ENCODE results near the gene LUM.

LUM gene

GRCh38 chr12:91059211-91059610 is 52.1 kb downstream of the LUM start:
- no peak for TF ChIP-seq JUND (IDR thresholded peaks at IDR 0.05; ENCODE audit: low read depth)
- in situ Hi-C loops (cut with HindIII; ENCODE audit: low pct_unique_long_range_greater_than_20kb, low sequenced_read_pairs) = no loop called here
- no peak for DNase-seq (ENCODE audit: low read depth in 1 of 2, low spot score in 1 of 2)

DNA sequence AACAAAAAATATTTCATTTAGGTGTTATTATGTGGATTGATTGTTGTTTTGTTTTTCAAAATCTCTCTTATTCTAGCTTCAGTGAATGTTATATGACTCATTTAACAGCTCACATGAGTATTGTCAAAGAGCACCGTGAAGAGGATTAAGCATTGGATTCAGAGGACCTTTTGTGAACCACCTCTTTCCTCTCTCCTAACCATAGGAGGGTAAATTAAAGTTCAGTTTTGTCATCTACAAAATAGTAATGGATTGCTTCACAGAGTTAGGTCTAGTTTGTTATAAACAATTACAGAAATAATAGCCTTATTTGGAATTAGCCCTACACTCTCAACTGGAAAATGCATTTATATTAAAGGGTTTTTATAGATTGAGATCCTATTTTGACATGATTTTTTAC is 52.5 kb downstream of the LUM start:
- no peak for TF ChIP-seq JUND (IDR thresholded peaks at IDR 0.05; ENCODE audit: low read depth)
- DNase-seq (ENCODE audit: low read depth in 1 of 2, low spot score in 1 of 2) = no peak

GRCh38 chr12:91057368-91058165 is 53.7 kb downstream of the LUM start, which contains the start of gene KERA:
Gene KERA (minus strand): TSS chr12:91058024. CDS start chr12:91056281, 1,743 bp downstream.
- DNase-seq (ENCODE audit: low read depth in 1 of 2, low spot score in 1 of 2) = no peak
- in situ Hi-C loops (cut with HindIII; ENCODE audit: low pct_unique_long_range_greater_than_20kb, low sequenced_read_pairs) = no loop called here
- no peak for TF ChIP-seq JUND (IDR thresholded peaks at IDR 0.05; ENCODE audit: low read depth)

More for the DNA sequence above, 52.5 kb downstream of the LUM start:
- in situ Hi-C loops (cut with HindIII; ENCODE audit: low pct_unique_long_range_greater_than_20kb, low sequenced_read_pairs) = no loop called here

DNA sequence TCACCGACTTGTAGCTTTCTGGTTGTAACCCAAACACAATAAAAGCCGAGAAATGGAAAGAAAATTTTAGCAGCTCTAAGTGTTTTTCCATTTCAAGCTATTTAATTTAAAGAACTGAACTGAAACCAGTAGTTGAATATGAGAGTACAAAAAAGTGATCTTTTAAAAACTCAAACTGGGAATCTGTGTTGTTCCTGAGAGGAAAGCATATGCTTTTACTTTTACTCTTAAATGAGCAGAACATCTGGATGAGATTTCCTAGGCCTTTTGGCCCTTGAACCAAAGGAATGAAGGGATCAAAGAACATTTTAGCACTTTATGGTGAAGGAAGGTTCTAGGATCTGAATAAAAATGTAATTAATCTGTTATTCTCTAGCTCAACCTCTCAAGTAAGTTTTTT is 54.8 kb downstream of the LUM start:
- in situ Hi-C loops (cut with HindIII; ENCODE audit: low pct_unique_long_range_greater_than_20kb, low sequenced_read_pairs) = no loop called here
- no peak for DNase-seq (ENCODE audit: low read depth in 1 of 2, low spot score in 1 of 2)
- no peak for TF ChIP-seq JUND (IDR thresholded peaks at IDR 0.05; ENCODE audit: low read depth)

- in situ Hi-C loops (cut with HindIII; ENCODE audit: low pct_unique_long_range_greater_than_20kb, low sequenced_read_pairs) = no loop called here
- TF ChIP-seq JUND (IDR thresholded peaks at IDR 0.05; ENCODE audit: low read depth) = no peak
- no peak for DNase-seq (ENCODE audit: low read depth in 1 of 2, low spot score in 1 of 2)
These were observed 55.3 kb downstream of the LUM start for GRCh38 chr12:91055976-91056375.

DNA sequence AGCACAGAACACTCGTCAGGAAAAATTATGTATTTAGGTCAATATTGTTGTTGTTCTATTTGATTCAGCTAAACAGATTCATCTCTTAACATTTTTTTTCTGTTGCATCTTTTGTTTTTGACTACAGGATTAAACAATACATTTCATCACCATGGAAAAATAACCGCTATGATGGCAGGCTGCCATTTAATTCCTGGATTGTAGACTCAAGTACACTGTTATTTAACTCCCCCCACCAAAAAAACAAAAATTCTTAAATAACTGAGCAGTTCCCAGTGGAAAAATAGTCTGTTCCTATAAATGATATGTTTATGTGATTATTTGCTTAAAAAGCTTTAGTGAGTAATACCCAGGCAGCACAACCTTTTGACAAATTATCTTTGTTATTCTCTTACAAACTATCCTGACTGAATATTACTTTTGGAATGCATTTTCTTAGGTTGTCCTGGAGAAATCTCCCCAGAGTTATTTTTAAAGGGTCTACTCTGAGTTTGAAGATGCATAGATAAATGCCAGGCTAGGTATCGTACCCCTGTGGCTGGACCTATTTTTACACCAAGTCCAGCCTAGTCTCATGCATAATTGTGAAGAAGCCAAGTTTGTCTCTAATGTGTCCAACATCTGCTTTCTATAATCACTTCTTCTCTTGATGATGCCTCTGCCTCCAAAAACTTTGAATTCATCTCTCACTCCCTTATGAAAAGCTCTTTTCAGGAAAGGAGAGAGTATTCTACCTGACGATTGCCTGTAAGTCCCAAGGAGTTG is 57.2 kb downstream of the LUM start:
- in situ Hi-C loops (cut with HindIII; ENCODE audit: low pct_unique_long_range_greater_than_20kb, low sequenced_read_pairs) = no loop called here
- no peak for DNase-seq (ENCODE audit: low read depth in 1 of 2, low spot score in 1 of 2)
- no peak for TF ChIP-seq JUND (IDR thresholded peaks at IDR 0.05; ENCODE audit: low read depth)
